ENCODE results near the gene NANS.
"Not testable (repeated sequence)": the region's sequence is repeated elsewhere in the genome, so short reads cannot be mapped to it uniquely, and the experiment has no call there.

DNA sequence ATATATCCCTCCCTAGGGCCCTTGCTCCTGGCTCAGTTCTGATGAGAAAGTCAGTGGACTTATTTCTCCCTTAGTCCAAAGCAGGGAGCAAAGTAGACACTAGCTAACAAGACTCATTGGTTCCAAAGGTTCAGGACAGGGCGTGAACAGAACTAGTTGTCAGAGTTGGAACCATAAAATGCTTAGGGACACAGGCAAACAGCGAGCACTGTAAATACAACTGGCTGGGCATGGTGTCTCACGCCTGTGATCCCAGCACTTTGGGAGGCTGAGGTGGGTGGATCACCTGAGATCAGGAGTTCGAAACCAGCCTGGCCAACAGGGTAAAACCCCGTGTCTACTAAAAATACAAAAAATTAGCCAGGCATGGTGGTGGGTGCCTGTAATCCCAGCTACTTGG lies 36.7 kb upstream of the NANS start:
- TF ChIP-seq, protein P1, sequence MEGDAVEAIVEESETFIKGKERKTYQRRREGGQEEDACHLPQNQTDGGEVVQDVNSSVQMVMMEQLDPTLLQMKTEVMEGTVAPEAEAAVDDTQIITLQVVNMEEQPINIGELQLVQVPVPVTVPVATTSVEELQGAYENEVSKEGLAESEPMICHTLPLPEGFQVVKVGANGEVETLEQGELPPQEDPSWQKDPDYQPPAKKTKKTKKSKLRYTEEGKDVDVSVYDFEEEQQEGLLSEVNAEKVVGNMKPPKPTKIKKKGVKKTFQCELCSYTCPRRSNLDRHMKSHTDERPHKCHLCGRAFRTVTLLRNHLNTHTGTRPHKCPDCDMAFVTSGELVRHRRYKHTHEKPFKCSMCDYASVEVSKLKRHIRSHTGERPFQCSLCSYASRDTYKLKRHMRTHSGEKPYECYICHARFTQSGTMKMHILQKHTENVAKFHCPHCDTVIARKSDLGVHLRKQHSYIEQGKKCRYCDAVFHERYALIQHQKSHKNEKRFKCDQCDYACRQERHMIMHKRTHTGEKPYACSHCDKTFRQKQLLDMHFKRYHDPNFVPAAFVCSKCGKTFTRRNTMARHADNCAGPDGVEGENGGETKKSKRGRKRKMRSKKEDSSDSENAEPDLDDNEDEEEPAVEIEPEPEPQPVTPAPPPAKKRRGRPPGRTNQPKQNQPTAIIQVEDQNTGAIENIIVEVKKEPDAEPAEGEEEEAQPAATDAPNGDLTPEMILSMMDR (IDR thresholded peaks at IDR 0.05) = not testable (repeated sequence)
- not testable (repeated sequence) for TF ChIP-seq POLR2A (IDR thresholded peaks at IDR 0.05)

Data from esophagus squamous epithelium (tissue), 4 donors.